Stimulated activated CD4-positive, alpha-beta T cell treated with anti-CD3 and anti-CD28 coated beads, Interleukin-1b, Interleukin-23, amount 100 ng/mL, for 4 hours (primary cell): ENCODE results near the gene GSDMA.
"Not testable (repeated sequence)": the region's sequence is repeated elsewhere in the genome, so short reads cannot be mapped to it uniquely, and the experiment has no call there.

Experiments
- DNase-seq, 2 donors: peaks; one replicate each; pipeline ENCODE4 v3.0.0-alpha.2; 2020; ENCODE audit warnings: low read depth in 2 of 2

GSDMA gene

GRCh38 chr17:39996800-39997199 is 34.0 kb downstream of the GSDMA start:
- DNase-seq = no peak

GRCh38 chr17:39997543-39997942 is 34.7 kb downstream of the GSDMA start:
- no peak for DNase-seq

DNA sequence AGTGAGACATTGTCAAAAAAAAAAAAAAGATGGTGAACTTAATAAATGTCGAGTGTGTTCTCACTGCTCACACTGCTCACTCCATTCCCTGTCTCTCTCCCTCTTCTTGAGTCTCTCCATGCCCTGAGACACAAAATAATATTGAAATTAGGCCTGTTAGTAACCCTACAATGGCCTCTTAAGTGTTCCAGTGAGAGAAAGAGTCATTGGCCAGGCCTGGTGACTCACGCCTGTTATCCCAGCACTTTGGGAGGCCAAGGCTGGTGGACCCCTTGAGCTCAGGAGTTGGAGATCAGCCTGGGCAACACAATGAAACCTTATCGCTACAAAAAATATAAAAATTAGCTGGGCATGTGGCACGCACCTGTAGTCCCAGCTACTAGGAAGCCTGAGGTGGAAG is 36.3 kb downstream of the GSDMA start:
- DNase-seq = no peak

DNA sequence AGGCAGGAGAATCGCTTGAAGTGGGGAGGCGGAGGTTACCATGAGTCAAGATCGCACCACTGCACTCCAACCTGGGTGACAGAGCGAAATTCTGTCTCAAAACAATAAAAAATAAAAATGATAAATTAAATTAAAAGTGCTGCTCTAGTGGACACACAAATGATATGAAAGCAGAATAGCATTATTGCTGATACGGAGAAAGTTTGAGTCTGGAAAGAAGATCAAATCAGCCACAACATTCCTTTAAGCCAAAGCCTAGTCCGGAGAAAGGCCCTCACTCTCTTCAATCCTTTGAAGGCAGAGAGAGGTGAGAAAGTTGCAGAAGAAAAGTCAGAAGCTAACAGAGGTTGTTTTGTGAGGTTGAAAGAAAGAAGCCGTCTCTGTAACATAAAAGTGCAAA is 37.4 kb downstream of the GSDMA start:
- no peak for DNase-seq

GRCh38 chr17:40001335-40001734 is 38.5 kb downstream of the GSDMA start:
- not testable (repeated sequence) for DNase-seq

GRCh38 chr17:40004072-40004471 is 41.3 kb downstream of the GSDMA start:
- no peak for DNase-seq

GRCh38 chr17:40004712-40005111 is 41.9 kb downstream of the GSDMA start:
- no peak for DNase-seq

GRCh38 chr17:40005520-40005919 is 42.7 kb downstream of the GSDMA start:
- no peak for DNase-seq

DNA sequence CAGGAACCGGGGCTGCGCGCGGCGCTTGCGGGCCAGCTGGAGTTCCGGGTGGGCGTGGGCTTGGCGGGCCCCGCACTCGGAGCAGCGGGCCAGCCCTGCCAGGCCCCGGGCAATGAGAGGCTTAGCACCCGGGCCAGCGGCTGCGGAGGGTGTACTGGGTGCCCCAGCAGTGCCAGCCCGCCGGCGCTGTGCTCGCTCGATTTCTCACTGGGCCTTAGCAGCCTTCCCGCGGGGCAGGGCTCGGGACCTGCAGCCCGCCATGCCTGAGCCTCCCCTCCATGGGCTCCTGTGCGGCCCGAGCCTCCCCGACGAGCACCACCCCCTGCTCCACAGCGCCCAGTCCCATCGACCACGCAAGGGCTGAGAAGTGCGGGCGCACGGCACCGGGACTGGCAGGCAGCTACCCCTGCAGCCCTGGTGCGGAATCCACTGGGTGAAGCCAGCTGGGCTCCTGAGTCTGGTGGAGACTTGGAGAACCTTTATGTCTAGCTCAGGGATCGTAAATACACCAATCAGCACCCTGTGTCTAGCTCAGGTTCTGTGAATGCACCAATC is 48.2 kb downstream of the GSDMA start:
- DNase-seq = not testable (repeated sequence)

DNA sequence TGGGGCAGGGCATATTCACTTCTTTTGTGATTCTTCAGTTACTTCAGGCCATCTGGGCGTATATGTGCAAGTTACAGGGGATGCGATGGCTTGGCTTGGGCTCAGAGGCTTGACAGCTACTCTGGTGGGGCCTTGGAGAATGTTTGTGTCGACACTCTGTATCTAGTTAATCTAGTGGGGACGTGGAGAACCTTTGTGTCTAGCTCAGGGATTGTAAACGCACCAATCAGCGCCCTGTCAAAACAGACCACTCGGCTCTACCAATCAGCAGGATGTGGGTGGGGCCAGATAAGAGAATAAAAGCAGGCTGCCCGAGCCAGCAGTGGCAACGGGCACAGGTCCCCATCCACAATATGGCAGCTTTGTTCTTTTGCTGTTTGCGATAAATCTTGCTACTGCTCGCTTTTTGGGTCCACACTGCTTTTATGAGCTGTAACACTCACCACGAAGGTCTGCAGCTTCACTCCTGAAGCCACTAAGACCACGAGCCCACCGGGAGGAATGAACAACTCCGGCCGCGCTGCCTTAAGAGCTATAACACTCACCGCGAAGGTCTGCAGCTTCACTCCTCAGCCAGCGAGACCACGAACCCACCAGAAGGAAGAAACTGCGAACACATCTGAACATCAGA is 49.3 kb downstream of the GSDMA start:
- DNase-seq = not testable (repeated sequence)

DNA sequence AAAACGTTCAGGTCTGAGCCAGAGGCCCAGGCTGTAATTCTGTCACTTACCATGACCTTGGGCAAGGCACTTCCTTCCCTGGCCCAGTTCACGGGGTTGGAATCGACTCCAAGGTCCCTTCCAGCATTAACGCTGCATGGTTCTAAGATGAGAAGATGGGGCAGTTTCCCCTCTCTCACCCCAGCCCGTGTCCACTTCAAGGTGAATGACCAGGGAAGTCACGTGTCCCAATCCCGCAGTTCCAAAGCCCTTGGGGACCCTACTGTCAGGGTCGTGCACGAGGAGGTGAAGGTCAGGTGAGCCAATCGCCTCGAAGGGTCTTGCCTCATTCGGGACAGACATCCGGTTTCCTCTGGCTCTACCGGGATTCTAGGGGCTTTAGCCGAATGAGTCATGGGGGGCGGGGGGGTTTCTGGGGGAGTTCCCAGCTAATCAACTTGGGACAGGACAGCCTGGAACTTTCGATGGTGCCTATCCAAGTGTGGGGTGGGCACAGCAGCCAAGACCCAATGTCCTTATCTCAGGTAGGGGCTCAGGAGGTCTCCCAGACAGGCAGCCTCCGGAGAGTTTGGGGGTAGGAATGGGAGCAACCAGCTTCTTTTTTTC is 51.7 kb downstream of the GSDMA start:
- DNase-seq = no peak

GRCh38 chr17:40015005-40015997 is 52.5 kb downstream of the GSDMA start, which contains the start of gene CSF3:
TSS of gene CSF3 (plus strand) at chr17:40015440. CDS start at chr17:40015475, 35 bp downstream.
- no peak for DNase-seq

DNA sequence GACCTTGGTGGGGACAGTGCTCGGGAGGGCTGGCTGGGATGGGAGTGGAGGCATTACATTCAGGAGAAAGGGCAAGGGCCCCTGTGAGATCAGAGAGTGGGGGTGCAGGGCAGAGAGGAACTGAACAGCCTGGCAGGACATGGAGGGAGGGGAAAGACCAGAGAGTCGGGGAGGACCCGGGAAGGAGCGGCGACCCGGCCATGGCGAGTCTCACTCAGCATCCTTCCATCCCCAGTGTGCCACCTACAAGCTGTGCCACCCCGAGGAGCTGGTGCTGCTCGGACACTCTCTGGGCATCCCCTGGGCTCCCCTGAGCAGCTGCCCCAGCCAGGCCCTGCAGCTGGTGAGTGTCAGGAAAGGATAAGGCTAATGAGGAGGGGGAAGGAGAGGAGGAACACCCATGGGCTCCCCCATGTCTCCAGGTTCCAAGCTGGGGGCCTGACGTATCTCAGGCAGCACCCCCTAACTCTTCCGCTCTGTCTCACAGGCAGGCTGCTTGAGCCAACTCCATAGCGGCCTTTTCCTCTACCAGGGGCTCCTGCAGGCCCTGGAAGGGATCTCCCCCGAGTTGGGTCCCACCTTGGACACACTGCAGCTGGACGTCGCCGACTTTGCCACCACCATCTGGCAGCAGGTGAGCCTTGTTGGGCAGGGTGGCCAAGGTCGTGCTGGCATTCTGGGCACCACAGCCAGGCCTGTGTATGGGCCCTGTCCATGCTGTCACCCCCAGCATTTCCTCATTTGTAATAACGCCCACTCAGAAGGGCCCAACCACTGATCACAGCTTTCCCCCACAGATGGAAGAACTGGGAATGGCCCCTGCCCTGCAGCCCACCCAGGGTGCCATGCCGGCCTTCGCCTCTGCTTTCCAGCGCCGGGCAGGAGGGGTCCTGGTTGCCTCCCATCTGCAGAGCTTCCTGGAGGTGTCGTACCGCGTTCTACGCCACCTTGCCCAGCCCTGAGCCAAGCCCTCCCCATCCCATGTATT is 53.5 kb downstream of the GSDMA start:
- no peak for DNase-seq

GRCh38 chr17:40017422-40018080 is 54.7 kb downstream of the GSDMA start:
- DNase-seq = no peak

DNA sequence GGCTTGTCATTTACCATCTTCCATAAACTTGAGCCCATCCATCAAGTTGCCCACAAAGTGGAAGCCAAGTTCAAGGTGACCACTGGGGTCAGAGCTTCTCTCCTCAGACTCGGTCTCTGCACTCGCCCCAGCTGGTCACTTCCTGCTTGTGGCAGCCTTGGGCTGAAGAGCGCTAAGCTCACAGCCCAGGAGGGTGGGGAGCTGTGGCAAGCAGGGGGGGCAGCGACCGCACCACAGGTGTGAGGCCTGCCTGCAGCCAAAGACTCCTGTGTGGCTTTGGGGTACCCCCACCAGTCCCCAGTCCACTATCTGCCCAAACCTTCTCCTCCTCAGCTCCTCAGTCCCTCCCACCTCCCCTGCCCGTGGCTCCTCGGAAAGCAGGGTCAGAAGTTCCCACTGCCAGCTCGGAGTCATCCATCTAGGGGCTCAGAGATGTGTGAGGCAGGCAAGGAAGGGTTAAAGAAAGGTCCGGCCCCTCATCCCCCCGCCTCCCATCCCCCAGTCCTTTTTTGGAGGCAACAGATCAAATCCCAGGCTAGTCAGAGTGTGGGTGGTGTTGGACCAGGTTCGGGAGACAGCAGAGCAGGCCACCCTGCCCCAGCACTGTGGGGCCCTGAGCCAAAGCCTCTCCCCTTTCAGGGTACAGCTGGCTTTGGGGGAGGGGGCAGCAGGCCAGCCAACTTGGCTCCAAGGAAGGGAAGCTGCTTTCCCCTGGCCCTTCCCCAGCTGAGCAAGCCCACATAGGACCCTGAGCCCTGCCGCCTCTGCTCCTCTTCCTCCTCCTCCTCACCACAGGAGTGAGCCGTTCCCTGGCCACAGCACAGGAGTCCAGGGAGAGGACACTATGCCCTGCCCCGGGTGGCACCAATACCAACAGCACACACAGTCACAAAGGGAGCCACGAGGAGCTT is 55.7 kb downstream of the GSDMA start:
- DNase-seq = no peak

GRCh38 chr17:40019140-40019991 is 56.6 kb downstream of the GSDMA start:
- DNase-seq = no peak

- DNase-seq = no peak
Observed at GRCh38 chr17:40020146-40020545, 57.3 kb downstream of the GSDMA start.

DNA sequence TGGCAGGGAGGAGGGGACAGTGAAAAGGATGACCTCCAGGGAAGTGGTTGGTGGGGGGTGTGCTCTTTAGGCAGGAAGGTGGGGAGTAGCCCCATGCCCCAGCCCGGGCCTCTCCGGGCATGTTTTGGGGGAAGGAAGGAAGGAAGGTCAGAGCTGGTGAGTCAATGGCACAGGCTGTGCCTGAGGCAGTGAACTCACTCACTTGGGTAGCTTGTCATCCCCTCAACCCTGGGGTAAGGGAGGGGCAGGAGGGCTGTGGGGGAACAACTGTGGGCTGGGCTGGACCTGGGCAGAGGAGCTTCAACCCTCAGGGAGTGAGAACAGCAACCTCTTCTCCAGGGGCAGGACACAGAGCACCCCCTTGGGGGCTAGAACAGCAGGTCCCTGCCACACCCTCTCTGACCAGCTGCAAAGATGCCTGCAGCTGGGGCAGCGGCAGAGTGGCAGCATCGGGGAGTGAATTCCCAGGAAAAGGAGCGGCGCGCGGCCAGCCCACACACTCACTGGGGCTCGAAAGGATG is 58.7 kb downstream of the GSDMA start:
- no peak for DNase-seq
